Vagina (tissue), 2 donors: Measurements from ENCODE around the gene RANBP3.

Experiments
- POLR2AphosphoS5 ChIP-seq, 2 donors: sonication (generic); formaldehyde crosslinking; IDR thresholded peaks; one replicate each; pipeline ENCODE4 v1.9.0; 2017; ENCODE audit warnings: antibody characterized with exemption in 2 of 2, mild to moderate bottlenecking in 2 of 2, low read depth in 1 of 2; ENCODE audit not compliant: insufficient read depth in 1 of 2
- TF ChIP-seq, protein P1 (sequence below), 3 experiments: fragments of 450-650 bp in 2 of 3; fragments of 200-600 bp in 1 of 3; sonication (generic) in 1 of 3; IDR thresholded peaks; one replicate each; pipeline ENCODE4 v1.5.1; 2017 to 2019; ENCODE audit warnings: antibody characterized with exemption in 3 of 3, mild to moderate bottlenecking in 2 of 3, moderate library complexity in 2 of 3

DNA sequence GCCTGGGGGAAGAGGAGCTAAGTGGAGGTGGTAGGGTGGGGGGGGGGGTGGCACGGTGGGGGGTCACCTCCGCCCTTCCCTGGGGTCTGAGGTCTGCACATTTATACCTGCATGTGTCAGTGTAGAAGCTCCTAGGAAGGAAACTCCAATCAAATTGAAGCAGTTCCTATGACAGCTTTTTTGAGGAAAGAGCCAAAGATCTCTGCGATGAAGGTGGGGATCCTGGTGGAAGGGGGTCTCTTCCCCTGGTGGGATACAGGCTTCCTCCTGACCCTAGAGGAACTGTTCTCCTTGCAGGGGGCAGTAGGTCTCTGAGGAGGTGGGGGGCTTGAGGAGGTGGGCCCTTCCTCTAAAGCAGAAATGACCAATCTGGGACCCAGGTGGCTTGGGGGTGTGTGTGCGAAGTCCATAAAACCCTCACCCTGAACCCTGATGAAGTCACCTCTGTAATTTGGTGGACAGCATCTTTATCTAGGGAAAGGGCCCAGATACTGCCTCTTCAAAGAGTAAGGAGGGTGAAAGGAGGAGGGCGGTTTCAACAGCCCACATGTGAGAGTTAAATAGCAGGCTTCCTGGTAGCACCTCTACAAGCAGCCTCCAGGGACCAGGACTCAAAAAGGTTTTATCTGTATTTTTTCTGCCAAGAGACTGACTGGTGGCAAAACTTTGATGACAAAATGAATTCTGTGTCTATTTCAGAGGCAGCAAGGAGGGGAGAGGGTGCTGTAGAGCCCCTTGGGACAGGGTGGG lies 12.9 kb downstream of the RANBP3 start:
- no peak for TF ChIP-seq POLR2AphosphoS5 (IDR thresholded peaks at IDR 0.05; ENCODE audit: insufficient read depth in 1 of 2, low read depth in 1 of 2)
- TF ChIP-seq, protein P1, sequence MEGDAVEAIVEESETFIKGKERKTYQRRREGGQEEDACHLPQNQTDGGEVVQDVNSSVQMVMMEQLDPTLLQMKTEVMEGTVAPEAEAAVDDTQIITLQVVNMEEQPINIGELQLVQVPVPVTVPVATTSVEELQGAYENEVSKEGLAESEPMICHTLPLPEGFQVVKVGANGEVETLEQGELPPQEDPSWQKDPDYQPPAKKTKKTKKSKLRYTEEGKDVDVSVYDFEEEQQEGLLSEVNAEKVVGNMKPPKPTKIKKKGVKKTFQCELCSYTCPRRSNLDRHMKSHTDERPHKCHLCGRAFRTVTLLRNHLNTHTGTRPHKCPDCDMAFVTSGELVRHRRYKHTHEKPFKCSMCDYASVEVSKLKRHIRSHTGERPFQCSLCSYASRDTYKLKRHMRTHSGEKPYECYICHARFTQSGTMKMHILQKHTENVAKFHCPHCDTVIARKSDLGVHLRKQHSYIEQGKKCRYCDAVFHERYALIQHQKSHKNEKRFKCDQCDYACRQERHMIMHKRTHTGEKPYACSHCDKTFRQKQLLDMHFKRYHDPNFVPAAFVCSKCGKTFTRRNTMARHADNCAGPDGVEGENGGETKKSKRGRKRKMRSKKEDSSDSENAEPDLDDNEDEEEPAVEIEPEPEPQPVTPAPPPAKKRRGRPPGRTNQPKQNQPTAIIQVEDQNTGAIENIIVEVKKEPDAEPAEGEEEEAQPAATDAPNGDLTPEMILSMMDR (IDR thresholded peaks at IDR 0.05) = no peak
